Measurements from ENCODE around the gene TMEM250.

The TMEM250 gene

GRCh38 chr9:136135326-136136126 lies 16.9 kb upstream of the TMEM250 start:
- intact Hi-C loops (cut with DNase I) = no loop called here
- DNase-seq = no peak

DNA sequence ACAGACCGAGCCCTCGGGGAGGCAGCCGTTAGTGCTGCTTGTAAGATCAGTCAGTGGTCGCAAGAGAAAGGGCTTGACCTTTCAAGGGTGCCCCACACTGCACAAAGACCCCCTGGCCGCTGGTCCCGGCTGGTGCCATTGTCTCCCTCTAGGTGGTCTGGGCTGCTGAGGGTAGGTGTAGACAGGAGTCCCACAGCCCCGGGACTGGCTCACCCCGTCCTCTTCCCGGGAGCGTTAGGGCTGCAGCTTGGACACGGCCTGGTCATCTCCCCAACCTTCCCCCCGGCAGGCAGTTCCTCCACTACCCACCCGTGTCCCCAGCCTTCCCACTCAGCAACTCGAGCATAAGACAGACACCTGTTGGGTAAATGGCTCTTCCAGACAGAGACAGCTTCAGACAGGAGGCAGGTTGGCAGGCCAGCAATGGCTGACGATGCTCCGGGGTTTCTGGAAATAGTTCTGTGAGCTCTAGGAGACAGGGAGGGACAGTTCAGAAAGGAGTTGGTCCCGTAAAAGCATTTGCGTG lies 15.3 kb upstream of the TMEM250 start:
- intact Hi-C loops (cut with DNase I) = no loop called here
- no peak for DNase-seq

GRCh38 chr9:136133191-136133958 lies 14.7 kb upstream of the TMEM250 start:
- DNase-seq = peak in 25 of 42 donors; percentile 19 to 69 (median 46)
- intact Hi-C loops (cut with DNase I) = no loop called here

DNA sequence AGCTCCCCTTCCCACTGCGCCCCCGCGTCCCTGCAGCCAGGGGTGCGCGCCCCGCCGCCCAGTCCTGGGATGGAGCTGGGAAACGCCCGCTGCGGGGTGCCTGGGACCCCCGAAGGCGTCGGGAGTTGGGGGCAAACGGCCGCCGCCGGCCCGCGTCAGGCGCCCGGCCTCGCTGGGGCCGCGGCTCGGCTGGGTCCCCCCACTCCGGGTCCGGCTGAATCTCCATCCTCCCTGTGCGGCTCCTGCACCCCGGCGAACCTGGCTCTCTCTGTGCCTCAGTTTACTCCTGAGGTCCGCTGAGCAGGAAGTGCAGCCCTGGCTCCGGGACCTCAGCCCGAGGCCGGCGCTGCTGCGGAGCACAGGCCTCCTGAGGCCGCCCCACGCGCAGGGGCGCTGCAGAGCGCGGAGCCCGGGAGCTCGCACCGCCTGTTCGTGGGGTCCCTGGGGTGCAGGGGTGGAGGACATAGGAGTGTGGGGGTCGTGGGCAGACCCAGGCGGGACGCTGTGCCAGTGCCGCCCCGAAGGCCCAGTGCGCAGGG lies 13.9 kb upstream of the TMEM250 start:
- intact Hi-C loops (cut with DNase I) = no loop called here

GRCh38 chr9:136131629-136132511 lies 13.2 kb upstream of the TMEM250 start:
- intact Hi-C loops (cut with DNase I) = no loop called here
- no peak for DNase-seq

More for the DNA sequence above, 13.9 kb upstream of the TMEM250 start:
- no peak for DNase-seq

DNA sequence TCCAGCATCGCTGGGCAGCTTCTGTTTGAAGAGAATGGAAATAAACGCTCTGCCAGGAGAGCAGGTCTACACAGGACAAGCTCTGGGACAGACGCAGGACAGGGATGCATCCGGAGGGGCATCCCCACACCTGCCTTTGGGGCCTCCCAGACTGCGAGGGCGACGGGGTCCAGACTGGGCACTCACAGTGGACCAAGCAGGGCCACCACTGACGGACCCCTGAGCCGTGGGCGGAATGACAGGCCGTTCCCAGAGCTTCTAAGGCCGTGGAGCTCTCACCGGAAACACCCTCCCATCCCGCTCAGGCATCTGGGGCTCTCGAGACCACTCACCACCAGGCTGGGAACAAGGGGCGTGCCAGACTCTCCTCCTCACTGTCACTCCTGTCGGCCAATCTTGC lies 10.5 kb upstream of the TMEM250 start:
- DNase-seq = no peak
- intact Hi-C loops (cut with DNase I) = loop anchor here (10.0 kb wide), 1 partner anchor 524 kb away; no protein-coding TSS in a partner anchor

DNA sequence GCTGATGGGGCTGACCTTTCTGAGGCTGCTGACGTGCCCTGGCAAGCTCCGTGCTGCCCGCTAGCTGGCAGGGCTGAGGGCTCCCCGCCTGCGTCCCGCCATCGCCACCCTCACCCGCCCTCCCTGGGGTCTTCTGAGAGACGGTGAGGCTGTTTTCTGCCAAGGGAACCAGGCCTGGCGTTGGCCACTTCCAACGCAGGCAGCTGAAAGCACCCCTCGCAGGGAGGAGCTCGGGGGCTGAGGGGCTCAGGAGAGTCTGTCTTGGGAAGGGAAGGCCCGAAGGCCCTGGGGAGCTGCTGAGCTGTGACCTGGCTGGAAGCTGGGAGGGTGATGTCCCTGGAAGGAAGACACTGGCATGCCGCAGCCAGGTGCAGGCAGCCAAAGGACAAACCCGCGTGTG lies 9.8 kb upstream of the TMEM250 start:
- intact Hi-C loops (cut with DNase I) = loop anchor here (10.0 kb wide), 1 partner anchor 524 kb away; no protein-coding TSS in a partner anchor
- no peak for DNase-seq

GRCh38 chr9:136127313-136127712 lies 8.6 kb upstream of the TMEM250 start:
- DNase-seq = no peak
- intact Hi-C loops (cut with DNase I) = loop anchor here (10.0 kb wide), 1 partner anchor 523 kb away; no protein-coding TSS in a partner anchor

- intact Hi-C loops (cut with DNase I) = loop anchor here (10.0 kb wide), 1 partner anchor 520 kb away; no protein-coding TSS in a partner anchor
- DNase-seq = no peak
Measured at GRCh38 chr9:136124976-136125692, 6.5 kb upstream of the TMEM250 start.

GRCh38 chr9:136122425-136123383 lies 4.0 kb upstream of the TMEM250 start:
- intact Hi-C loops (cut with DNase I) = loop anchor here (1.0 to 10.0 kb wide), 2 partner anchors 155 to 518 kb away; no protein-coding TSS in a partner anchor
- peak; percentile 61 to 93 (median 84) for DNase-seq

DNA sequence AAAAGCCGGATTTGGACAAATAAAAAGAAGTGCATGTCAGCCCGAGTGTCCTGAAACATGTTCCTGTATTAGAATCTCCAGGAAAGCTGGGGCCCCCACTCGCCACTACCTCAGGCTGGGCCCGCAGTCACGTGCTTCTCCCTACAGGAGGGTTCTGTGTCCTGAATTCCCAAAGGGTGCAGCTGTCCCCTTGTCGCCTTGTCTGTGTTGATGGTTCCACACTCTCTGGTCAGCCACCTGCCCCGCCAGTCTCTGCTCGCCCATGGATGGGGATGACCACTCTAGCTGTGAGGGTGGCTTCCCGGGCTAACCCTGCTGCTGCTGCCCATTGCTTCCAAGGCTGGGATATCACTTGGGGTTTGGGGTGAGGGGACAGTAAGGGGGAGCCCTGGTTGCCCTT lies 3.1 kb upstream of the TMEM250 start:
- DNase-seq = no peak
- intact Hi-C loops (cut with DNase I) = loop anchor here (10.0 kb wide), 1 partner anchor 517 kb away; no protein-coding TSS in a partner anchor

- DNase-seq = no peak
- intact Hi-C loops (cut with DNase I) = loop anchor here (10.0 kb wide), 1 partner anchor 516 kb away; no protein-coding TSS in a partner anchor
Measured at GRCh38 chr9:136120438-136120844, 1.8 kb upstream of the TMEM250 start.

GRCh38 chr9:136119883-136120393 lies 1.3 kb upstream of the TMEM250 start:
- no peak for DNase-seq
- intact Hi-C loops (cut with DNase I) = loop anchor here (2.0 to 10.0 kb wide), 3 partner anchors 67 to 515 kb away; partner anchors contain the start of gene QSOX2

GRCh38 chr9:136119061-136119882 lies 597 bp upstream of the TMEM250 start:
- intact Hi-C loops (cut with DNase I) = loop anchor here (2.0 to 10.0 kb wide), 2 partner anchors 66 to 126 kb away; partner anchors contain the start of gene QSOX2
- DNase-seq = peak in 1 of 42 donors; percentile 18

- intact Hi-C loops (cut with DNase I) = loop anchor here (2.0 to 10.0 kb wide), 2 partner anchors 65 to 127 kb away; partner anchors contain the start of gene QSOX2
- no peak for DNase-seq
Measured at GRCh38 chr9:136117916-136118319, 757 bp downstream of the TMEM250 start.
